A673 (cell line): ENCODE measurements around the gene TASP1. TPM values are rescaled to one million over a fixed set of nuclear protein-coding genes. Genes with fewer than 3 reads are reported as not detected.

Experiments used
- BruUV-seq: library from RNA; stranded (reverse); fragments of 400-500 nt; replicated peaks from 2 replicates; lab custom pipeline; 2021; lab: Mats Ljungman, UMichigan
- CTCF ChIA-PET: fragments of 300-600 bp; sonication (Branson Sonifier 250); formaldehyde crosslinking; loops from one replicate; lab custom pipeline; 2022; ENCODE audit warnings: antibody characterized with exemption; lab: Charles Lee
- POLR2A ChIA-PET: fragments of 300-600 bp; sonication (Branson Sonifier 250); formaldehyde crosslinking; loops from one replicate; lab custom pipeline; 2022; ENCODE audit warnings: antibody characterized with exemption; ENCODE audit not compliant: low non-redundant PET; lab: Charles Lee
- DNase-seq: peaks from one replicate; pipeline ENCODE4 v3.0.0-alpha.2; 2015; ENCODE audit warnings: low spot score
- H3K27ac ChIP-seq: fragments of 200-600 bp; sonication (generic); 2 replicates; pipeline ENCODE4 v1.5.1; 2016; ENCODE audit warnings: mixed run types, low read depth, mild to moderate bottlenecking, mixed read lengths, antibody characterized with exemption, low read length; ENCODE audit not compliant: poor library complexity, severe bottlenecking
- H3K27me3 ChIP-seq: fragments of 200-600 bp; sonication (generic); replicated peaks from 2 replicates; pipeline ENCODE4 v1.6.1; 2017; ENCODE audit warnings: mixed run types, low read depth, mild to moderate bottlenecking, mixed read lengths, antibody characterized with exemption, low read length; ENCODE audit not compliant: insufficient read depth, poor library complexity
- H3K36me3 ChIP-seq: fragments of 200-600 bp; sonication (generic); 2 replicates; pipeline ENCODE4 v1.6.1; 2016; ENCODE audit warnings: mixed run types, mild to moderate bottlenecking, mixed read lengths, antibody characterized with exemption, low read length; ENCODE audit not compliant: insufficient read depth, poor library complexity, severe bottlenecking
- H3K4me1 ChIP-seq: fragments of 200-600 bp; sonication (generic); 2 replicates; pipeline ENCODE4 v1.6.1; 2017; ENCODE audit warnings: mixed run types, mild to moderate bottlenecking, mixed read lengths, antibody characterized with exemption, low read length; ENCODE audit not compliant: insufficient read depth, poor library complexity, severe bottlenecking
- H3K4me3 ChIP-seq: fragments of 200-600 bp; sonication (generic); 2 replicates; pipeline ENCODE4 v1.5.1; 2016; ENCODE audit warnings: low read depth, mixed run types, mild to moderate bottlenecking, mixed read lengths, low read length; ENCODE audit not compliant: poor library complexity, severe bottlenecking
- H3K9me3 ChIP-seq: fragments of 200-600 bp; sonication (generic); 2 replicates; pipeline ENCODE4 v1.6.1; 2016; ENCODE audit warnings: mixed run types, low read depth, mild to moderate bottlenecking, mixed read lengths, antibody characterized with exemption, low read length; ENCODE audit not compliant: poor library complexity, severe bottlenecking
- EZH2 ChIP-seq: fragments of 200-600 bp; sonication (generic); IDR thresholded peaks from 2 replicates; pipeline ENCODE4 v1.6.1; 2017; ENCODE audit warnings: borderline replicate concordance, low read depth, mild to moderate bottlenecking, mixed read lengths, antibody characterized with exemption, low read length; ENCODE audit not compliant: poor library complexity, severe bottlenecking
- intact Hi-C: fragments of 100-400 bp; cut with micrococcal nuclease; formaldehyde crosslinking; loops from one replicate; pipeline ENCODE4 v1.10.0; 2022; ENCODE audit not compliant: unreplicated experiment
- total RNA-seq: library from RNA; stranded (reverse); gene quantifications from 2 replicates; pipeline ENCODE4 v1.2.3, GENCODE V29; 2021
- TF ChIP-seq, protein P1 (sequence below): fragments of 300-800, 200-600 bp; sonication (generic); conservative IDR thresholded peaks from 2 replicates; pipeline ENCODE4 v1.5.1; 2017; ENCODE audit warnings: low read depth, mild to moderate bottlenecking, antibody characterized with exemption, low read length, moderate library complexity, mixed read lengths

TASP1 gene
- total RNA-seq, 1 experiment from 2014 or later = 15.6 TPM

DNA sequence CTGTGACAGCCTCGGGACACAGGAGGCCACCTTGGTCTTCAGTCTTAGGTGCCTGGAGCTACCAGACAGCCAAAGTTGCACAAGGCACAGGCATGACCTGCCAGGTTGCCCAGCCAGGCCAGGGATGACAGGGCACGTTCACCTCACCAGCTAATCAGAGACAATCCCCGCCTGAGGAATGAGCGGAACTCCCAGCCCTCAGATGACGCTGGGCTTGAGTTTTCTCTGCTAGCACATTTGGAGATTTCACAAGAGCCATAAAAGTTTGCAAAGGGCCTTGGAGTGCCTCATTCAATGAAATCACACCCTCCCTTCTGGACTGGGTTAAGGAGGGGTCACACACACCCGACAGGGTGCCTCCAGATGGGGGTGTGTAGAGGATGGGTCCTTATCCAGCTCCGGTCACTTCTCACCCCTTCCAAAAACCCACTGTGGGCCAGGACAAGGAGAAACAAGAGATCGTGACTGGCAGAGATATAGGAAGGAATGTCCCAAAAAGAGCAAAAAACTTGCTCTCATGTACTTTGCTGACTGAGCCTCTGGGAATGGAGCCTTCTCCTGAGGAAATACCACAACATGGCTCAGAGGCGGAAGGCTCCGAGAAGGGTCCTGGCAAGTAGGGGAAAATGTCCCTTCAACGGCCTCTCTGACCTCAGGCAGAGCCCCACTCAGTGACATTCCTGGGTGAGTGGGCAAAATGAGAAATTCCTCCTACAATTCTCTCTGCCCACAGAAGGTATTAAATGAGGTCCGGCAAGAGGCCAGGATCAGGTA is 296.1 kb downstream of the TASP1 start:
- BruUV-seq = no TSS peak
- Histone ChIP-seq H3K9me3 (no peaks in the 10 kb centered on the region), H3K27me3 (no peaks in the 10 kb centered on the region), H3K4me3 (no peak overlapping the region), H3K4me1 (no peaks in the 10 kb centered on the region), H3K36me3 (no peaks in the 10 kb centered on the region), H3K27ac (no peak overlapping the region)
- DNase-seq = no peak
- TF ChIP-seq, protein P1, sequence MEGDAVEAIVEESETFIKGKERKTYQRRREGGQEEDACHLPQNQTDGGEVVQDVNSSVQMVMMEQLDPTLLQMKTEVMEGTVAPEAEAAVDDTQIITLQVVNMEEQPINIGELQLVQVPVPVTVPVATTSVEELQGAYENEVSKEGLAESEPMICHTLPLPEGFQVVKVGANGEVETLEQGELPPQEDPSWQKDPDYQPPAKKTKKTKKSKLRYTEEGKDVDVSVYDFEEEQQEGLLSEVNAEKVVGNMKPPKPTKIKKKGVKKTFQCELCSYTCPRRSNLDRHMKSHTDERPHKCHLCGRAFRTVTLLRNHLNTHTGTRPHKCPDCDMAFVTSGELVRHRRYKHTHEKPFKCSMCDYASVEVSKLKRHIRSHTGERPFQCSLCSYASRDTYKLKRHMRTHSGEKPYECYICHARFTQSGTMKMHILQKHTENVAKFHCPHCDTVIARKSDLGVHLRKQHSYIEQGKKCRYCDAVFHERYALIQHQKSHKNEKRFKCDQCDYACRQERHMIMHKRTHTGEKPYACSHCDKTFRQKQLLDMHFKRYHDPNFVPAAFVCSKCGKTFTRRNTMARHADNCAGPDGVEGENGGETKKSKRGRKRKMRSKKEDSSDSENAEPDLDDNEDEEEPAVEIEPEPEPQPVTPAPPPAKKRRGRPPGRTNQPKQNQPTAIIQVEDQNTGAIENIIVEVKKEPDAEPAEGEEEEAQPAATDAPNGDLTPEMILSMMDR = no peak
- no peak for TF ChIP-seq EZH2
- ChIA-PET POLR2A (no interaction called here), CTCF (no interaction called here)
- intact Hi-C loops = no loop called here

DNA sequence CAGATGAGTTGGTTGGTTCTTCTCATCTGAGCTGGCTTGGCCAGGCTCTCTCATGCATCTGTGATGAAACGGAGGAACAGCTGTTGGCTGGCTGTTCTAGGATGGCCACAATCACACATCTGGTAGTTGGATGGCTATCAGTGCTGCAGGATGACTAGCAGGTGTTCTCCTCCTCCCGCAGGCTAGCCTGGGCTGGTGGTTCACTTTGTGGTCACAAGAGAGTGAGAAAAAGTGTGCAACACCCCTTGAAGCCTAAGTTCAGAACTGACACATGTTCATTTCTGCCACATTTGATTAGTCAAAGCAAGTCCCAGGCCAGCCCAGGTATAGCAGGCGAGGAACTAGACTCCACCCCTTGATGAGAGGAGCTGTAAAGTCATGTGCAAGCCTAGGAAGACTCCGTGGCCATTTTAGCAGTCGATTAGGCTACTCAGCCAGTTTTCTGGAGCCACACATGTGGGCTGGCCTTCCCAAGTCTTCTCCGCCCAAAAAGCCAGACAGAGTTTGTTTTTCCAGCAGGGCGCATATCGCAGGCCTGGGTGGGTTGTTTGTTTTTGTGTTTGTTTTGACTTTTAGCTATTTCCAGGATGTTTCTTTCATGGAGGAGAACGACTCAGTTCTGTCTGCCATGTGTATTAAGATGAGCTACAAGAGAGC is 296.9 kb downstream of the TASP1 start:
- Histone ChIP-seq H3K36me3 (no peaks in the 10 kb centered on the region), H3K4me1 (no peaks in the 10 kb centered on the region), H3K27ac (no peak overlapping the region), H3K4me3 (no peak overlapping the region), H3K9me3 (no peaks in the 10 kb centered on the region), H3K27me3 (no peaks in the 10 kb centered on the region)
- ChIA-PET CTCF (no interaction called here), POLR2A (no interaction called here)
- BruUV-seq = no TSS peak
- TF ChIP-seq, protein P1 = no peak
- TF ChIP-seq EZH2 = no peak
- no peak for DNase-seq
- intact Hi-C loops = no loop called here

DNA sequence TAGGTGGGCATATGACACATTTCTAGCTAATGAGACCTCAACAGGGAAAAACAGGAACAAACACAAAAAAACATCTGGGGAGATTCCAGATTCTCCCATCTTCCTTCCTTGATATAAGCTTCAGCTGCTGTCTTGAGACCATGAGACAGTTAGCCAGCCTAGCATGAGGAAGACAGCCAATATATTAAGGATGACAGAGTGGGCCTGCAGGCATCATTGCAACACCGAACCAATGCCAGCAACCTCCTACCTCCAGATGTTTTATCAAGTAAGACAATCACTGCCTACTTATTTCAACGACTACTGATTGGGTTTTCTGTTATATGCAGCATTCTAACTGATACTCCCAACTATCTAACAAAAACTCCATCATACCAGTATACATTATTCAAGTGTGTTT is 298.6 kb downstream of the TASP1 start:
- H3K4me1 ChIP-seq = no peaks in the 10 kb centered on the region
- no peaks in the 10 kb centered on the region for H3K9me3 ChIP-seq
- H3K27ac ChIP-seq = no peak overlapping the region
- ChIA-PET POLR2A (no interaction called here), CTCF (no interaction called here)
- DNase-seq = no peak
- no peaks in the 10 kb centered on the region for H3K36me3 ChIP-seq
- BruUV-seq = no TSS peak
- H3K4me3 ChIP-seq = no peak overlapping the region
- TF ChIP-seq, protein P1 = no peak
- no peak for TF ChIP-seq EZH2
- intact Hi-C loops = no loop called here
- H3K27me3 ChIP-seq = no peaks in the 10 kb centered on the region

Other genes starting within 250 kb of the TASP1 start
- 29.4 and 34.7 TPM in 2 replicates for gene ESF1, start 146.0 kb upstream of the TASP1 start, total RNA-seq
- gene NDUFAF5, start 146.1 kb upstream of the TASP1 start, total RNA-seq = 49.6 and 57.1 TPM in 2 replicates